GM19372 (cell line): ENCODE measurements around the gene RMRP.
A peak's percentile ranks its signal among the peaks of the same experiment; 100 is the strongest.

Experiments used
- ATAC-seq: cut with Tn5 transposase; IDR thresholded peaks from one replicate; pipeline ENCODE4 v1.9.1; 2021; ENCODE audit warnings: mild to moderate bottlenecking, low read depth, moderate library complexity; ENCODE audit not compliant: unreplicated experiment

The RMRP gene

DNA sequence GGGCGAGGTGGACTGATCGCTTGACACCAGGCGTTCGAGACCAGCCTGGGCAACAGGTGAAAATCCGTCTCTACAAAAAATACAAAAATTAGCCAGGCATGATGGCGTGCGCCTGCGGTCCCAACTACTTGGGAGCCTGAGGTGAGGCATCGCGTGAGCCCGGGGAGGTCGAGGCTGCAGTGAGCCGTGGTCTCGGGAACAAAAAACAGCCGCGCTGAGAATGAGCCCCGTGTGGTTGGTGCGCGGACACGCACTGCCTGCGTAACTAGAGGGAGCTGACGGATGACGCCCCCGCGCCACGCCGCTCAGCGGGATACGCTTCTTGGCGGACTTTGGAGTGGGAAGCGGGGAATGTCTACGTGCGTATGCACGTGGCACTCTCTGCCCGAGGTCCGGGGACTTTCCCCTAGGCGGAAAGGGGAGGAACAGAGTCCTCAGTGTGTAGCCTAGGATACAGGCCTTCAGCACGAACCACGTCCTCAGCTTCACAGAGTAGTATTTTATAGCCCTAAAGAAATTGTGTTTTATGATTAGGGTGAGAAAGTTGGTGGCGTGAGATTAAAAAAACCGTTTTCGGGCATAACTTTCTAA, at the start of gene RMRP:
Gene RMRP (minus strand): TSS at position 474 of the 591 bp plus-strand sequence.
- ATAC-seq, result peak; percentile 86

DNA sequence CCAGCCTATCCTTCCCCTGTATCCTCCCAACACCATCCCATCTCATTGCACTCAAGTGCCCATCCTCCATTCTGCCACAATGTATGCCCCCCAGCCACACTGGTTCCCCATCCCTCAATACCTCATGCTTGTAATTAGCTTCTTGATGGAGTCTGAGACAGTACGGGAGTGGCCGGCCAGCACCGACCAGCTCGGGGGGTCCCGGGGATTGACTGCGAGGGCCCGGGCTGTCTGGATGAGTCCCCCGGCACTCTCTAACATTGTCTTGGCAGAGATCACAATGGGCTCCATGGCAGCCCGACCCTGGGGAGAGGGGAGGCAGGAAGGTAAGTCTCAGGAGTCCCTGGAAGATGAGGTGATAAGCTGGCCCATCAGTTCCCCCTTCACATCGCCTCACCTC, 49.1 kb upstream of the RMRP start:
- ATAC-seq, result no peak

DNA sequence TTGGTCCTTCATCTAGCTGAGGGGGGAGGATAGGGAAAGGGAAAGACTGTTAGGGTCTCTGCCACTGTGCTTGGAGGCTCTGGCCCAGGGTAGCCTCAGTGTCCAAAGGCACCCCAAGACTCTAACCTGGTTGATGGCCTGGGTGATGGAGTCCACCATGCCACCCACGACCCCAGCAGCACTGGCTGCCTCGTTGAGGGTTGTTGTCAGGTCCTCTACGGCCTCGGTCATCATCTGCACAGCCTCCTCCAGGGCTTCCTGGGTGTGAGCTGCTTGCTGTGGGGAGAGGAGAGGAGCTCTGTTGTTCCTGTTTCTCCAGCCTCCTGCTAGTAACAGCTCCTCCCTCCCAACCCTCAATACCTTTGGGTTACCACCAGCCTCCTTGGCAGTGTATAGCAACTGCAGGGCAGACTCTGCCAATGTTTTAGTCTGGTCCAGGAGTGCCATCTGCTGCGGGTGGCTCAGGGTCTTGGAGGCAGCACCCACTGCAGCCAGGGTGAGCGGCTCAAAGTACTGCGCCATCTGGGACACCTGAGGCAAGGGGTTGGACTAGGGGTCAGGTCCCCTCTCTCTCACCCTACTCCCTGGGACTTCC, 48.1 kb upstream of the RMRP start:
- no peak for ATAC-seq

DNA sequence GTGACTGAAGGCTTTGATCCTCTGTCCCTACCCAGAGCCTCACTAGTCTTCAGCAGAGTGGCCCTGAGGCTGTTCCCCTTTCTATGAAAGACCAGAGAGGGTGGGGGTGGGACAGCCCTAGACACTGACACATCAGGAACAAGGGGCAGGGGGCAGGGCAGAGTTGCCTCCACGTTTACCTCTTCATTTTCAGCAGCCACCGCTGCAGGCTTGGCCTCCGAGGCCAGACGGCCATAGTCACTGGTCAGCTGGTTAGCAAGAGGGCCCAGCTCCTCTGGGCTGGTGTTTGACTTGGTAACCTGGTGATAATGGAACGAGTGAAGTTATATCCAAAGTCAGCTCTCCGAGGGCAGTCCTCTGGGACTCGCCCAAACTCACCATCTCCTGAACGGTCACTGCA, 47.6 kb upstream of the RMRP start:
- ATAC-seq, result no peak

DNA sequence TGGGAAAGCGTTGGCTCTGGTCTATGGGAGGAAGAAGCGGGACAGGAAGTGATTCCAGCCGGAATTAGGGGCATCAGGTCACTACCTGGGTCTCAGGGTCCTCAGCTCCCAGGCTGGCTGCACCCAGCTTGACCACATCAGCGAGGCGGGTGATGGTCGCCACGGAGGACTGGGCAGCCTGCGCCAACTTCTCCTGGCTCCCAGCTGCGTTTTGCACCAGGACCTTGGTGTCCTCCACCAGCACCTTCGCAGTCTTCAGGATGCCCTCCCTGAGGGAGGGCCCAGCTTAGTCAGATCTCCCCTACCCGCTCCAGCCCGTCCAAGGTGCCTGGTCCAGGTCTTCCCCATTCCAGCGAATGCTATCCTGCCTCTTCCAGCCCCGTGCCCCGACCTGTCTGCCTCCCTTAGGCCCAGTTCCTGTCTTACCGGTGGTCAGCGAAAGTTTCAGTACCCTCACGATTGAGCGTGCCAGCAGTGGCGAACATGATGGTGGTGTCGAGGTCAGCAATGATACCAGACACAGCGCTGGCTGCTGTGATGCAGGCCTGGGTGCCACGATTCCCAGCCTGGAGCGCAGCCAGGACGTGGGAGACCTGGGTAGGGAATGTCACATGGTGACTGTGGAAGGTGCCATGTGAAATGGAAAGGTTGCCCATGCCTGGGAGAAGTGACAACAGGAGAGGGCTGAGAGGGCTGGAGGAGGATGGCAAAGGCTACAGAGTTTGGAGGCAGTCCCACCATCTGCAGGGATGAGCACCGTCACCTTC, 46.3 kb upstream of the RMRP start:
- no peak for ATAC-seq

DNA sequence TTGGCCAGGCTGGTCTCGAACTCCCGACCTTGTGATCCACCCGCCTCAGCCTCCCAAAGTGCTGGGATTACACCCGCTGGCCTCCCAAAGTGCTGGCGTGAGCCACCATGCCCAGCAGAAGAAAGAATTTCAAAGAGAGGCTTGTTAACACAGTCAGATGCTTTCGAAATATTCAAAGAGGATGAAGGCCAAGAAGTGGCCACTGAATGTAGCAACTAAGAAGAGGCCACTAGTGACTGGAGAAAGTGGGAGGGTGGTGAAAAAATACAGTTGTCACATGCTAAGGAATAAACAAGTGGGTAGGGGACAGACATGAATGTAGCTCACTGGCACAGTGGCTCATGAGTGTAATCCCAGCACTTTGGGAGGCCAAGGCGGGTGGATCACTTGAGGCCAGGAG, 44.9 kb upstream of the RMRP start:
- no peak for ATAC-seq

DNA sequence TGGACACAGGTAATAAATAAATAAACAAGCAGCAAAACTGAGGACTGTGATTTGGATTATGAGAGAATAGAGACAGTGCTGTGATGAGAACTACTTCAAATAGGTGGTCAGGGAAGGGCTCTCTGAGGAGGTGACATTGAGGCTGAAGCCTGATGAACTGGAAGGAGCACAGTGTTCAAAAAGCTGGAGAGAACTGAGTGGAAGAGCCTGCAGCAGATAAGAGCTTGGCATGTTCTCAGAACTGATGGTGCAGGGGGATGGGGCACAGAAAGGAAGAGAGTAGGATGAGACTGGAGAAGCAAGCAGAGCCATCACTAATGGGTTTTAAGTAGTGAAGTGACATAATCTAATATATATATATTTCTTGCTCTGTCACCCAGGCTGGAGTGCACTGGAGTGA, 43.1 kb upstream of the RMRP start:
- no peak for ATAC-seq

DNA sequence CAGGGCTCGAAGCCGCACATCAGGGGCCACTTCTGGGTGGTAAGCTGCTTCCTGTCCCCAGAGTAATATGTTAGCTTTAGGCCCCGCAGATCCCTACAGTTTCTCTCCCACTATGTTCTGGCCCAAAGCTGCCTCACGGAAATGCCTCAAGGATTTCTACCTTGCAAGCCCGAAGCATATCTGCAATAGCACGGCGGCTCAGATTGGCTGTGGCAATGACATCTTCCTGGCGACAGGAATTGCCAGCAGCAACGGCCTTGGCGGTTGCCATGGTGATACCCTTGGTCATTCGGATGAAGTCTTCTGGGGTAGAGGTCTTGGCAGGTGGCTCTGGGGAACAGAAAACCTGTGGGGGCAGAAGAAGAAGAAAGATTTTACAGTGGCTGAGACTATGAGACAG, 42.2 kb upstream of the RMRP start:
- no peak for ATAC-seq

DNA sequence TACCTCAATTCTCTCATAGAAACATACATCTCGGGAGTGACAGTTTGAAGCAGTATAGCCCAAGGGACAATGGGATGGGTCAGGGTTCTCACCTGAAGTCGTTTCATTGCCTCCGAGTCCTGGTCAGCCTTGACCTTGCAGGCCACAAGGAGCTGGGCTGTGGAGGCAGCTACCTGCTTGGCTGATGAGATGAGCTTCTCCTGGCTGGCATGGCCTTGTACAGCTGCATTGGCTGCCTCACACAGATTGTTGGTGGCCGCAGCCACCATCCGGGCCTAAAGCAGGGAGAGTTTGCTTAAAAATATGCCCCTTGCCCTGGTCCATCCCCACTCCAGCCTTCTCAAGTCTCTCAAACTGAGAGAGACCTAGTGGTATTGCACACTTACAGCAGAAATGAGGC, 40.4 kb upstream of the RMRP start:
- ATAC-seq, result no peak

DNA sequence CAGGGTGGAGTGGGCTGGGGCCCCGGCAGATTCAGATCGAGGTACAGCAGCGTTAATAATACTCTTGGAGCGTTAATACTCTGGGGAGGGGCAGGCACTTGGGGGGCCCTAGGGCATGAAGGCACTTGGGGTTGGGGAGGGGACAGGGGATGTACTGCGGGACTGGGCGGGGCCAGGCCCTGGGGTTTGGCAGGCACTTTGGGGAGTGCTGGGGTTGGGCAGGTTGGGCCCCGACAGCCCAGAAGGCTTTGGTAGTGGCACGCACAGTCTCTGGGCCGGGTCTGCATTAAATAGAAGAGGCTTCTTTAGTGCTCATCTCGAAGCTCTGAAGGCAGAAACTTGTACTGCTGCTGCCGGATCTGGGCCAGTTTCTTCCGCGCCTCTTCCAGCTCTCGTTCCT, 39.7 kb upstream of the RMRP start:
- no peak for ATAC-seq

DNA sequence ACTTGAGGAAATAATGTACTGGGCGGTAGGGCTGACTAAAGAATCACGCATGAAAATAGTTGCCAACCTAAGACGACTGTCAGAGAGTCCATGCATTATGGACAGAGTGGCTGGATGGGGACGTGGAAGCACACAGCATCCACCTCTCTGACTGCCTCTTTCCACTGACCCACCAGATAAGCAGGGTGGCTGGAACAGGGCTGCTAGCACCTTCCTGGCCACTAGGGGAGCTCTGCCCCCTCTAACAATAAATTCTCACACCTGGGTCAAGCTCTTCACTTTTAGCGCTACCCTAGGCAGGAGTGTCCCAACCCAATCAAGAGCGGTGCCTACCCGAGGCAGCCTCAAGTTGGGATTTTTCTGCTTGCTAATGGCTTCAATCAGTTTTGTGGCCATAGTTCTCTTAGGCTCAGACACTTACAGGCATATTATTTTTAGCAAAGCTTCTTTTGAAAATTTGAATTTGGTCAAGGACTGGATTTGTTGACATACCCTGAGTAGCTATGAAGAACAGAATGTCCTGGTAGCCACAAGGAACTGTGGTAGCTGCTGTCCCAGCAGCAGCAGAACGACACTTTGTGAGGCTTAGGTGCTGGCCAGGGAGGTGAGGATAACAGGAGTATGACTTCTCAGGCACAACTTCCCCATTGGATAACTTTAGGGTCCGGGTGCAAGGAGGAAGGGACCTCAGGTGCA, 38.8 kb upstream of the RMRP start:
- ATAC-seq, result no peak

DNA sequence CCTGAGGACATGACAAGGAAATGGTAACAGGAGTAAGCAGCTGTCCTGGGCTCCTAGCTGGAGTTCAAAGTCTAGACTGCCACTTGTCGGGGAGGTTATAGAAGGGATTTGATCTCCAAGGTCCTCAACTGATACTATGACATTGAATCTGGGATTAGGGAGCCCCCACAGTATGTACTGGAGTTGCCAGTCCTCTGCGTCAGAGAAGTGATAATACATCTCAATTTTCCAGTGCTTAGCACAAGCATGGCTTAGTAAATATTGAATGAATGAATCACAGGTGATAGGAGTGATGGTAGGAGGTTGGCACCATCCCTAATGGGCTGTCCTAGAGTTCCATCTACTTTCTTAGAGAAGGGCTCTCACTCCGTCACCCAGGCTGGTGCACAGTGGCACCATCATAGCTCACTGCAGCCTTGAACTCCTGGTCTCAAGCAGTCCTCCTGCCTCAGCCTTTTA, 38.2 kb upstream of the RMRP start:
- no peak for ATAC-seq

DNA sequence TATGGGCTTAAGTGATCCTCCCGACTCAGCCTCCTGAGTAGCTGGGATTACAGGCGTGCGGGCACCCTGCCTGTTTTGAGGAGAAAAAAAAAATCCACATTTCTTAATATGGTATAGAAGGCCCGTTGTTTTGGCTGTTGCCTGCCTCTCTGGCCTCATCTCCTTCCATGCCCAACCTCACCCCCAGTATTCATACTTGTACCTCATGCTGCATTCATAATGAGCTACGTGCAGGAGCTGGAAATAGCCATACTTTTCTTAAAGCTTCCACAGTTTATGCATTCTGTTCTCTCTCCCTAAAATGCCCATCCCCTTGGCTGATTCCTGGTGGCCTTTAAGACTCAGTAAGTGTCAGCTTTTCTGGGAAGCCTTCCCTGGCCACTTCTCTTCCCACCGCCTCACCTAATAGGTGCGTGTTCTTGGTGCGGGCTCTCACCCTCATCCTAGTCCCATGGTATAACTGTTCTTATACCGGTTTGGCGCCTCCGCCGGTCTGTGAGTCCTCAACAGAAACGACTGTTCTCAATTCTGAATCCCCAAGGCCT, 34.0 kb upstream of the RMRP start:
- ATAC-seq, result no peak

DNA sequence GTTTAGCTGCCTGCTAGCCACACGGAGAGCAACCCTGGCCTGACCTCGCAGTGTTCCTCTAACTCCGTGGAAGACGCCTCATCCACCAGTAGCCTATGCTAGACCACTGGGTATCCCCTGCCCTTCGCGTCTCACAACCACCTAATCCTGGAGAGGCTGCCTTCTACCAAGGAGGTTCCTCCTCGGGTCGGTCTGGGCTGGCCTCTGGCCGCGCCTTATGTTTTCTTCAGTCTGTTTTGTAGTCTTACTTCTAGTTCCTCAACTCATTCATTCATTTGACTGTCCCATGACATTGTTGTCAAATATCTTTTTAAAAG, 33.5 kb upstream of the RMRP start:
- no peak for ATAC-seq

DNA sequence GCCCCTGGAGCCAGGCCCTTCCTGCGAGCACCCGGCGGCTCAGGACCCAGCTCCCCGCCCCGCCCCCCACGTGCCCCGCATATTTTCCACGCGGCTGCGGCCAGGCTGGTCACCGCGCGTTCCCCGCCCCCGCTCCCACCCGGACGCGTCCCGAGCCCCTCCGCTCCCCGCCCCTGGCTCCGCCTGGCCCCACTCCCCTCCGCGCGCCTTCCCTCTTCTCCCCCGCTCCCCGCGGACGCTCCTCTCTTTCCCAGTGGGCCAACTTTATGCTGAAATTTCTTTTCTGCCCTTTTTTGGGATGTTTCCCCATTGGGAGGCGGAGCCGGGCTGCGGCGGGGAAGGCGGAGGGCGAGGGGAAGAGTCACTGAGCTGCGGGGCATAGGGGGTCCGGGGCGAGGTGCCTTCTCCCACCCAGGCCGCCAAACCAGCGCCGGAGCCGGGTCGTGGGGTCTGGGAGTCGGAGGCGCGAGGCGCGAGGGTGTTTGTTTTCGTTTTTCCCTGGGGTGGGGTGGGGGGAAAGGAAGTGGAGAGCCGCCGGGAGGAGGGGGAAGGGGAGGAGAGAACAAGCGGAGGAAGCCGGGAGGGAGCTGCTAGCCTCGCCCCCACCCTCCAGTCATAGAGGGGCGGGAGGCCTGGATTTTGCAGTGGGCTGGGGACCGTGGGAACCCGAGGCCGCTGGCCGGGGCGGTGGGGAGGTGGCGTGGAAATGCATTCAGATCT, 33.0 kb upstream of the RMRP start:
- no peak for ATAC-seq

DNA sequence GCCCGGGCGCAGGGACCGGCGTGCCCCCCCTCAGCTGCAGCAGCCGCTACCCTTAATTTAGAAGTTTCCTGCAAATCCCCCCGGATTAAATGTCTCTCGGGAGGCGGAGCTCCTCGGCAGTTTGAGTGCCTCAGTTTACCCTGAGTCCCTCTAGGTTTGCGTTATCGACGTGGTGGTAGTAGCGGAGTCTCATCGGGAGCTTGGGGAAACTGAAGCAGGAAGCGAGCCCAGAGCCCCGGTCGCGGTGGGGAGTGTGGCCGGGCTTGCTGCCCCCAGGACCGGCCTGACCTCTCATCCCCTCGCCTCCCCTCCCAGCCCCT, 32.4 kb upstream of the RMRP start:
- no peak for ATAC-seq

DNA sequence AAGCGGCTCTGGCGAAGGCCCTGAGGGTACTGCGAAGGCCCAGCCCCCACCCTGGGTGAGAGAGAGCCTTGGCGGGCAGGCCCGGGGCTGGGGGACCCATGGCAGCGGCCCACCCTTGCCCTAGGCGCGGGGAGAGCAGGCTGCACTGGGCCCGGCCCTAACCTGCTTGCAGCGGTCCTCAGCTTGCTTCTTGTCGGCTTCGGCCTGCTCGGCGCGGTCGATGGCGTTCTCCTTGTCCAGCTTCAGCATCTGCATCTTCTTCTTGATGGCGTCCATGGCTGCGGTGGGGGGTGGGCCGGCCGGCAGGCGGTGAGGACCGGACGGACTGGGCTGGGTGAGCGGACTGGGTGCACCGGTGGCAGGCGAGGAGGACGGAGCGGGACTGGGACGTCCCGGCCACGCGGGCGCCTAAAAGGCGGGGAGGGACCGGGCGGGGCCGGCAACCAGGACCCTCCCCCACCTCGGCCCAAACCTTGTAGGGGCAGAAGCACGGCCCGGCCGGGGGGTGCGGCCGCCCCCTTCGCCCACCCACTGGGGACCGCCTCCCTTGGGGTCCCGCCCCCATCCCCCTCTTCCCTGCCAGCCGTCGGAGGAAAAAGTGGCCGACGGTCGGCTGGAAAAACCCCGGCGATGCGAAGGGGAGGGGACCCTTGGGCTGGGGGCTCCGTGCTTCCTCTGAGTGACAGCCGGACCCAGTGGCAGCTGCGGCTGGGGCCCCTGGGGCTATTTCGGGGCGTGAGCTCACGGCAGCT, 31.9 kb upstream of the RMRP start, which contains the start of gene TPM2:
Gene TPM2 (minus strand): TSS at position 384 of the 752 bp plus-strand sequence. CDS start 108 bp downstream, at position 276.
- ATAC-seq, result no peak

DNA sequence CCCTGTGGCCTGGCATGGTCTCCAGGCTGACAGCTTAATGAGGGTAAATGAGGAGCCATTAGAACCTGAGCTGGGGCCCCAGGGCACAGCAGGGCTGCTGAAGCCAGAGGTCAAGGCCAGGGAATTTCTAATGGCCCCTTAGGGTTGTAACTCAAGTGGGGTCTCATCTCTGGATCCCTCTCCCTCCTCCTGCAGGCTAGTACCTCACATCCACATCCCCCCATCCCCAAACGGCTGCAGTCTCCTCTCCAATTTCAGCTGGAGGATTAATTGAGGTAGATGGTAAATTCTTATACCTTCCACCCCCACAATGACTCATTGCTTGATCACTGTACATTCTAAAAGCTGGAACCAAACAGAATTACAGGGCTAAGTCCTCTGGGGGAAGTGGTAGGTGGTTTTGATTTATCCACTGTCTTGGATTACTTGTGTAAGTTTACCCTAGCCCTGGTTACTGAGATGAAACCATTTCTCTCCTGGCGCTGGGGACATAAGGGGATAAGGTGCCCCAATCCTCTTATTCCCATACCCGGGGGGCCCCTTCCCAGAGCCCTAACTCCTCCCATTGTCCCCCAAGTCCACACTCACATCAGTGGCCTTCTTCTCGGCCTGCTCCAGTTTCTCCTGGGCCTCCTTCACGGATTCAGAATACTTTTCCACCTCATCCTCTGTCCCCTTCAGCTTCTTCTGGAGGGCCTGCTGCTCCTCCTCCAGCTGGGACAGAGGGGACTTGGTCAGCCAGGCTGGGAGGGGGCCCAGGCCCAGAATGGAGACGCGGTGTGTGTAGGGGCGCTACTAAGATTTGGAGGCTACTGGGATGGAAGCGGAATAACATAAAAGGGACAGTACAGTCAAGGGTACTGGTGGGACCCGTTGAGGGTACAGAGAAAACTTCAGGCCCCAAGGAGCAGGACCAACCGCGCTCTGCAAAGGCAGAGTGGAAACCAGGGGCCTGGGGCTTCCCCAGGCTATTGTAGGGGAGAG, 31.0 kb upstream of the RMRP start:
- no peak for ATAC-seq
